PC-3 (cell line): ENCODE results near the gene COMMD2.

ENCODE experiments used
- CTCF ChIP-seq: fragments of 300-600 bp; sonication (generic); conservative IDR thresholded peaks from 2 replicates; pipeline ENCODE4 v1.5.1; 2017; ENCODE audit warnings: antibody characterized with exemption, low read depth, mild to moderate bottlenecking, low read length
- EZH2 ChIP-seq: fragments of 300-600 bp; sonication (generic); IDR thresholded peaks from one replicate; pipeline ENCODE4 v1.6.1; 2017; ENCODE audit warnings: antibody characterized with exemption, mild to moderate bottlenecking, low read length; ENCODE audit not compliant: unreplicated experiment
- EZH2phosphoT487 ChIP-seq: fragments of 300-600 bp; sonication (generic); IDR thresholded peaks from 2 replicates; pipeline ENCODE4 v1.6.1; 2018; ENCODE audit warnings: mild to moderate bottlenecking, antibody characterized with exemption, low read length, borderline replicate concordance

- TF ChIP-seq EZH2 (no peak), EZH2phosphoT487 (no peak), CTCF (no peak)
Observed at GRCh38 chr3:149705416-149705815, 46.9 kb downstream of the COMMD2 start.
